MCF 10A (cell line): ENCODE data around the gene SORCS1. TPM values are rescaled to one million over a fixed set of nuclear protein-coding genes. Genes with fewer than 3 reads are reported as not detected.

Source experiments
- BruUV-seq: library from RNA; stranded (reverse); fragments of 400-500 nt; replicated peaks from 2 replicates; lab custom pipeline; 2021; lab: Mats Ljungman, UMichigan
- CTCF ChIA-PET: fragments of 300-600 bp; sonication (Branson Sonifier 250); formaldehyde crosslinking; extraction: SDS; loops from one replicate; lab custom pipeline; 2021; ENCODE audit warnings: antibody characterized with exemption, inconsistent platforms; lab: Yijun Ruan, JAX
- POLR2A ChIA-PET: fragments of 300-600, 350-650 bp; sonication (Branson Sonifier 250); formaldehyde crosslinking; extraction: SDS; loops from one replicate; lab custom pipeline; 2020; ENCODE audit warnings: antibody characterized with exemption, inconsistent platforms; lab: Yijun Ruan, JAX
- DNase-seq: peaks from one replicate; pipeline ENCODE4 v3.0.0-alpha.2; 2018; ENCODE audit not compliant: unreplicated experiment
- H3K27ac Mint-ChIP-seq: one replicate; pipeline ENCODE4 v1.8.0; 2022; ENCODE audit warnings: mild to moderate bottlenecking, low read depth, mixed read lengths; ENCODE audit not compliant: unreplicated experiment
- H3K27me3 Mint-ChIP-seq: one replicate; pipeline ENCODE4 v1.8.0; 2022; ENCODE audit warnings: mixed read lengths; ENCODE audit not compliant: insufficient read depth, unreplicated experiment
- H3K36me3 Mint-ChIP-seq: one replicate; pipeline ENCODE4 v1.8.0; 2022; ENCODE audit warnings: mild to moderate bottlenecking, moderate library complexity, mixed read lengths; ENCODE audit not compliant: insufficient read depth, unreplicated experiment
- H3K4me1 Mint-ChIP-seq: one replicate; pipeline ENCODE4 v1.8.0; 2022; ENCODE audit warnings: mixed read lengths; ENCODE audit not compliant: insufficient read depth, unreplicated experiment
- H3K4me3 Mint-ChIP-seq: one replicate; pipeline ENCODE4 v1.8.0; 2022; ENCODE audit warnings: mild to moderate bottlenecking, moderate library complexity, mixed read lengths; ENCODE audit not compliant: unreplicated experiment
- H3K9me3 Mint-ChIP-seq: one replicate; pipeline ENCODE4 v1.8.0; 2022; ENCODE audit warnings: mixed read lengths; ENCODE audit not compliant: unreplicated experiment
- CTCF ChIP-seq: fragments of 200-600 bp; IDR thresholded peaks from one replicate; pipeline ENCODE4 v1.8.0; 2022; ENCODE audit warnings: antibody characterized with exemption, mild to moderate bottlenecking; ENCODE audit not compliant: unreplicated experiment
- intact Hi-C: fragments of 100-400 bp; cut with micrococcal nuclease; formaldehyde crosslinking; loops from 2 replicates; pipeline ENCODE4 v1.14.1; 2022
- total RNA-seq: library from RNA; stranded (reverse); gene quantifications from 2 replicates; pipeline ENCODE4 v1.2.3, GENCODE V29; 2022

SORCS1 gene
- total RNA-seq, 1 experiment from 2014 or later: 0.54 TPM

DNA sequence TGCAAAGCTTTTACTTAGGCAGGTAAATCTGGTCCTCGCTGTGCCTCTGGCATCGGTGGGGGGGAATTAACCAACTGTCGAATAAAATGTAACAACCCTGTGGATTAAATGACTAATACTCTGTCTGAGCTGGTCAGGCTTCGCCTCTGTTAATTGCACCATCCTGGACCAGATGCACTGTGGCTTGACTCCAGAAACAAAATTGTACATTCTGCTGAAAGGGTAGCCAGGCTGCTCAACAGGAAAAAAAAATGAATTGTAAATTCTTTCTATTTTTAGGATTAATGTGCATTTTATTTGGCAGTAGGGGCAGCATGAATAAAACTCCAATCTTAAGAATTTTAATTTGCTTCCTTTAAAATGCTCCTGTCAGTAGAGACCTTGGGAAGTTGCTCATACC is 389.4 kb downstream of the SORCS1 start:
- Mint-ChIP-seq H3K36me3 (no peaks in the 10 kb centered on the region), H3K27me3 (no peaks in the 10 kb centered on the region), H3K4me1 (no peaks in the 10 kb centered on the region), H3K4me3 (no peak overlapping the region), H3K27ac (no peak overlapping the region), H3K9me3 (no peaks in the 10 kb centered on the region)
- ChIA-PET POLR2A (interaction anchor here (1.2 kb wide), 1 partner anchor 15 kb away, joined by 3 read pairs; no protein-coding TSS in a partner anchor), CTCF (interaction anchor here (0.6 kb wide), 1 partner anchor 1396 kb away, joined by 3 read pairs; no protein-coding TSS in a partner anchor)
- intact Hi-C loops: no loop called here
- TF ChIP-seq CTCF: no peak
- BruUV-seq: no TSS peak
- DNase-seq: peak; percentile 52

DNA sequence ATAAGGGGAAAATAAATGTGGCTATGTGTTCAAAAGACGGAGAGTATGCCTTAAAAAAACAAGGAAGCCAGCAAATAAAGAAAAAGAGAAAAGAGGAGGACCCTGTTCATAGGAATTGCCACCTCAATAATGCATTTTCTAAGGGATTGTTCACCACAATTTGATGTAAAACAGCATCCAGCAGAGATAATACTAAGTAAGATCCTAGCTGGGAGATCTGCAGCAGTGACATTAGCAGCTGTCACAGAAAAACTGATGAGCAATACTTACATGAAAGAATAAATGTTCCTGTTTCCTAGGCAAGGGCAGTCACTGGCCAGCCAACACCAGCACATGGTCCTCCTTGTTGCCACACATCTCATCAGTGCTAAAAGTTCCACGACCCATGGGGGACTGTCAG is 391.5 kb downstream of the SORCS1 start:
- CTCF ChIA-PET: interaction anchor here (0.6 kb wide), 1 partner anchor 28 kb away, joined by 3 read pairs; no protein-coding TSS in a partner anchor
- no TSS peak for BruUV-seq
- no peak overlapping the region for H3K4me3 Mint-ChIP-seq
- H3K27ac Mint-ChIP-seq: no peak overlapping the region
- TF ChIP-seq CTCF: no peak
- POLR2A ChIA-PET: no interaction called here
- H3K36me3 Mint-ChIP-seq: no peaks in the 10 kb centered on the region
- H3K4me1 Mint-ChIP-seq: no peaks in the 10 kb centered on the region
- no peak for DNase-seq
- no peaks in the 10 kb centered on the region for H3K27me3 Mint-ChIP-seq
- intact Hi-C loops: no loop called here
- H3K9me3 Mint-ChIP-seq: no peaks in the 10 kb centered on the region

DNA sequence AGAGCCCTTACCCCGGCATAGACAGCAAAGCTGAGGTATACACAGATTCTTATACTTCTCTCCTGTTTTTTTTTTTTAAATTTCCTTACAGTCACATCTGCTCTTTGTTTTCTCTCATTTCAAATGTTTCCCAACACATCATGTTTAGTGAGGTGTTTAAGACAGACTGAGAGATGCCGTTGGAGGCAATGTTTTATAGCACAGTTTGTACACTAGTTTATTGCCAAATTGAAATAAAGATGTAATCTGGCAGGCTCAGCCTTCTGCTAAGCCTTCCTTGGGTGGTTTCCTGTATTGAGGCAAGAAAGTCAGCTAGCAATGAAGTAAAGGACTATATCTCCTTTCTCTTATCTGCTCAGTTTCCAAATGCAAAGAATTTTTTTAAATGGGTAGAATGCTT is 393.4 kb downstream of the SORCS1 start:
- Mint-ChIP-seq H3K27ac (no peak overlapping the region), H3K36me3 (no peaks in the 10 kb centered on the region), H3K4me3 (no peak overlapping the region), H3K27me3 (no peaks in the 10 kb centered on the region), H3K4me1 (no peaks in the 10 kb centered on the region), H3K9me3 (no peaks in the 10 kb centered on the region)
- DNase-seq: no peak
- BruUV-seq: no TSS peak
- intact Hi-C loops: no loop called here
- ChIA-PET CTCF (interaction anchor here (0.7 to 1.4 kb wide), 2 partner anchors 66 to 330 kb away, joined by 3 to 4 read pairs; no protein-coding TSS in a partner anchor), POLR2A (no interaction called here)
- no peak for TF ChIP-seq CTCF

- no peak overlapping the region for H3K27ac Mint-ChIP-seq
- no TSS peak for BruUV-seq
- no peaks in the 10 kb centered on the region for H3K27me3 Mint-ChIP-seq
- intact Hi-C loops: no loop called here
- CTCF ChIA-PET: interaction anchor here (0.6 to 1.7 kb wide), 4 partner anchors 15 to 983 kb away, joined by 3 to 5 read pairs (median 4); no protein-coding TSS in a partner anchor
- no peaks in the 10 kb centered on the region for H3K9me3 Mint-ChIP-seq
- TF ChIP-seq CTCF: no peak
- H3K4me3 Mint-ChIP-seq: no peak overlapping the region
- no peaks in the 10 kb centered on the region for H3K4me1 Mint-ChIP-seq
- DNase-seq: no peak
- no peaks in the 10 kb centered on the region for H3K36me3 Mint-ChIP-seq
- POLR2A ChIA-PET: no interaction called here
These were observed 396.3 kb downstream of the SORCS1 start for GRCh38 chr10:106768204-106768603.
